K562 (cell line): ENCODE results near the gene ZNF691. TPM values are rescaled to one million over a fixed set of nuclear protein-coding genes. Genes with fewer than 3 reads are reported as not detected.

Experiments
- ELF4 ChIP-seq: fragments of 450-650 bp; formaldehyde crosslinking; IDR thresholded peaks from 2 replicates; pipeline ENCODE4 v1.4.0; 2022; ENCODE audit warnings: missing genetic modification characterization
- PURB ChIP-seq: sonication (generic); formaldehyde crosslinking; IDR thresholded peaks from 2 replicates; pipeline ENCODE4 v1.9.0; 2021; ENCODE audit warnings: low read depth, mild to moderate bottlenecking, missing genetic modification reagents
- SIX5 ChIP-seq, 2 experiments: IDR thresholded peaks; 2 replicates each; pipeline ENCODE4 v1.6.1; 2011; ENCODE audit warnings: low read length in 2 of 2, borderline replicate concordance in 1 of 2, low read depth in 1 of 2, mild to moderate bottlenecking in 1 of 2, moderate library complexity in 1 of 2; ENCODE audit not compliant: insufficient read depth in 1 of 2
- THRAP3 ChIP-seq: fragments of 450-650 bp; IDR thresholded peaks from 2 replicates; pipeline ENCODE4 v1.6.1; 2016; ENCODE audit warnings: mild to moderate bottlenecking, inconsistent platforms, borderline replicate concordance
- ZNF444 ChIP-seq: fragments of 250-450 bp; sonication (Bioruptor Pico); IDR thresholded peaks from 2 replicates; pipeline ENCODE4 v1.4.0; 2020; ENCODE audit warnings: mild to moderate bottlenecking, moderate library complexity
- ZNF75A ChIP-seq: fragments of 450-650 bp; formaldehyde crosslinking; IDR thresholded peaks from 2 replicates; pipeline ENCODE4 v1.4.0; 2020; ENCODE audit warnings: mild to moderate bottlenecking
- ZNF766 ChIP-seq: fragments of 200-800 bp; sonication (Bioruptor generic); conservative IDR thresholded peaks from 2 replicates; pipeline ENCODE4 v1.6.1; 2016; ENCODE audit warnings: missing genetic modification characterization, missing compliant biosample characterization
- polyA plus RNA-seq, 8 experiments: library from polyadenylated mRNA; depleted of rRNA in 4 of 8; stranded (reverse) in 5 of 8; unstranded in 3 of 8; fragments of >200 nt; fragmentation: Nextera tagmentation in 2 of 8; fragmentation: Illumina TruSeq in 1 of 8; extraction: Ambion mirVana in 2 of 8; extraction: Trizol in 1 of 8; gene quantifications; 2 replicates each; pipeline versions ENCODE4 v1.2.1 to v1.2.3, GENCODE V29; 2011 to 2014; ENCODE audit warnings: inconsistent platforms in 1 of 8, missing spikeins in 1 of 8
- total RNA-seq, 7 experiments: library from RNA; depleted of rRNA in 6 of 7; stranded (reverse); fragments of >200 nt in 6 of 7; fragmentation: Illumina TruSeq in 2 of 7; extraction: Trizol in 2 of 7; gene quantifications; 2 replicates each; pipeline versions ENCODE4 v1.2.1 to v1.2.3, GENCODE V29; 2011 to 2021; ENCODE audit warnings: low replicate concordance in 1 of 7
- TF ChIP-seq, protein P1 (sequence below), 2 experiments: IDR thresholded peaks; 2 replicates each; pipeline ENCODE4 v1.6.1; 2011; ENCODE audit warnings: borderline replicate concordance in 1 of 2, control low read depth in 1 of 2, low read depth in 1 of 2, low read length in 1 of 2, mild to moderate bottlenecking in 1 of 2, mixed read lengths in 1 of 2, moderate library complexity in 1 of 2; ENCODE audit not compliant: insufficient read depth in 1 of 2, insufficient read length in 1 of 2, poor library complexity in 1 of 2, severe bottlenecking in 1 of 2; ENCODE audit errors: extremely low read depth in 1 of 2
- TF ChIP-seq, protein P2 (sequence below): fragments of 250-450 bp; sonication (Bioruptor Pico); IDR thresholded peaks from 2 replicates; pipeline ENCODE4 v1.5.0; 2021; ENCODE audit warnings: mild to moderate bottlenecking, moderate library complexity
- TF ChIP-seq, protein P3 (sequence below): fragments of 250-450 bp; sonication (Bioruptor Pico); IDR thresholded peaks from 2 replicates; pipeline ENCODE4 v1.4.0; 2020; ENCODE audit warnings: mild to moderate bottlenecking, moderate library complexity, borderline replicate concordance
- TF ChIP-seq, protein P4 (sequence below), 2 experiments: fragments of 450-650 bp in 1 of 2; sonication (generic) in 1 of 2; formaldehyde crosslinking in 1 of 2; IDR thresholded peaks in 1 of 2; conservative IDR thresholded peaks in 1 of 2; 2 replicates each; pipeline versions ENCODE4 v1.6.1 to v1.8.1; 2016 to 2023; ENCODE audit warnings: mild to moderate bottlenecking in 2 of 2, moderate library complexity in 2 of 2, inconsistent platforms in 1 of 2, missing genetic modification reagents in 1 of 2
- TF ChIP-seq, protein P5 (sequence below): IDR thresholded peaks from 2 replicates; pipeline ENCODE4 v1.6.1; 2014; ENCODE audit warnings: antibody characterized with exemption
- TF ChIP-seq, protein P6 (sequence below): fragments of 450-650 bp; IDR thresholded peaks from 2 replicates; pipeline ENCODE4 v1.6.1; 2017; ENCODE audit warnings: mild to moderate bottlenecking, moderate library complexity

Gene ZNF691
- total and polyA plus RNA-seq, 9 of the 15 experiments (the other 6 are each of a cell fraction or from before 2014, with no cell fraction given), result 10.7 to 30.4 (median 14.8) TPM

DNA sequence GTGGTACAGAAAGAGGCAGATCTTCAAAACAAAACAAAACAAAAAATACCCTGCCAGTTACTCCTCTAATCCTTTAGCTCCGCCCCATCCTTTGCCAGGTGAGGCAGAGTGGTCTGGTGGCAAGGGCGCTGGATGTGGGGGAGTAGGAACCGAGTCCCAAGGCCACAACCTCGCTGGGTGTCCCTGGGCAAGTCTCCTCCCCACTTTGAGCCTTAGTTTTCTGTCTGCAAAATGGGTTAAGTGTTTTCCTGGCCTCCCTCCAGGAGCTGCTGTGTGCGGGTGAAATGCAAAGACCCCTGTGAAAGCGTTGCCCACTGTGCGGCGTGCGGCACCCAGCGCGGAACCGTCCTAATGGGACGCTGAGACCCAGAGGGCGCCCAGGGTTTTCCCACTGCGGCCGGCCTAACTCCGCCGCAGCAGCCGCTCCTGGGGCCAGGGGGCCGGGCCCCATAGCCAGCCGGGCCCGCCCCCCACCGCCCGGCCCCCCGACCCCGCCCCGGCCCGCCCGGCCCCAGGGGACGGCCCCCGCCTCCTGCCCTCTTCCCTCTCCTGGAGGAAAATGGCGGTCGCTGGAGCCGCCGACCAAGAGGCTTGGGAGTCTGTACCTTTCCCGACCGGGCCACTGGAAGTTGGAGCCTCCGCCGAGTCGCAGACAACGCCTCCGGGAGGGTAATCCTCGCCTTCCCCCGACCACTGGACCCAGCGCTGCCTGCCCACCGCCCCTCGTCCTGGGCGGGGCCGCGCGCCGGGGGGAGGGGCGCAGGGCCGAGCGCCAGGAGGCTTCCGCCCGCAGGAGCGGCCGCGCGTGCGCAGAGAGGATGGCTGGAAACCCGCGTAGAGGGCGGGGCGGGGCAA, 29.6 kb upstream of the ZNF691 start, which contains the start of the genes ERMAP and SVBP (continued):
- no peak for TF ChIP-seq THRAP3
- peak; percentile 97 for TF ChIP-seq ZNF75A (CRISPR knock-in tag)
- TF ChIP-seq, protein P1, sequence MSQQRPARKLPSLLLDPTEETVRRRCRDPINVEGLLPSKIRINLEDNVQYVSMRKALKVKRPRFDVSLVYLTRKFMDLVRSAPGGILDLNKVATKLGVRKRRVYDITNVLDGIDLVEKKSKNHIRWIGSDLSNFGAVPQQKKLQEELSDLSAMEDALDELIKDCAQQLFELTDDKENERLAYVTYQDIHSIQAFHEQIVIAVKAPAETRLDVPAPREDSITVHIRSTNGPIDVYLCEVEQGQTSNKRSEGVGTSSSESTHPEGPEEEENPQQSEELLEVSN (IDR thresholded peaks at IDR 0.05; ENCODE audit: borderline replicate concordance in 1 of 2, extremely low read depth in 1 of 2, insufficient read depth in 1 of 2, insufficient read length in 1 of 2, low read depth in 1 of 2, low read length in 1 of 2, poor library complexity in 1 of 2, severe bottlenecking in 1 of 2), result peak in 1 of 2 experiments; percentile 60
- TF ChIP-seq ZNF444 (CRISPR knock-in tag), result no peak
- TF ChIP-seq PURB, result no peak
- 0 out of 2 replicates have a peak, but pooled peaks have one; percentile 61 for TF ChIP-seq ELF4
- no peak for TF ChIP-seq SIX5 (IDR thresholded peaks at IDR 0.05; ENCODE audit: borderline replicate concordance in 1 of 2, insufficient read depth in 1 of 2, low read depth in 1 of 2, low read length in 2 of 2)
- TF ChIP-seq, protein P2, sequence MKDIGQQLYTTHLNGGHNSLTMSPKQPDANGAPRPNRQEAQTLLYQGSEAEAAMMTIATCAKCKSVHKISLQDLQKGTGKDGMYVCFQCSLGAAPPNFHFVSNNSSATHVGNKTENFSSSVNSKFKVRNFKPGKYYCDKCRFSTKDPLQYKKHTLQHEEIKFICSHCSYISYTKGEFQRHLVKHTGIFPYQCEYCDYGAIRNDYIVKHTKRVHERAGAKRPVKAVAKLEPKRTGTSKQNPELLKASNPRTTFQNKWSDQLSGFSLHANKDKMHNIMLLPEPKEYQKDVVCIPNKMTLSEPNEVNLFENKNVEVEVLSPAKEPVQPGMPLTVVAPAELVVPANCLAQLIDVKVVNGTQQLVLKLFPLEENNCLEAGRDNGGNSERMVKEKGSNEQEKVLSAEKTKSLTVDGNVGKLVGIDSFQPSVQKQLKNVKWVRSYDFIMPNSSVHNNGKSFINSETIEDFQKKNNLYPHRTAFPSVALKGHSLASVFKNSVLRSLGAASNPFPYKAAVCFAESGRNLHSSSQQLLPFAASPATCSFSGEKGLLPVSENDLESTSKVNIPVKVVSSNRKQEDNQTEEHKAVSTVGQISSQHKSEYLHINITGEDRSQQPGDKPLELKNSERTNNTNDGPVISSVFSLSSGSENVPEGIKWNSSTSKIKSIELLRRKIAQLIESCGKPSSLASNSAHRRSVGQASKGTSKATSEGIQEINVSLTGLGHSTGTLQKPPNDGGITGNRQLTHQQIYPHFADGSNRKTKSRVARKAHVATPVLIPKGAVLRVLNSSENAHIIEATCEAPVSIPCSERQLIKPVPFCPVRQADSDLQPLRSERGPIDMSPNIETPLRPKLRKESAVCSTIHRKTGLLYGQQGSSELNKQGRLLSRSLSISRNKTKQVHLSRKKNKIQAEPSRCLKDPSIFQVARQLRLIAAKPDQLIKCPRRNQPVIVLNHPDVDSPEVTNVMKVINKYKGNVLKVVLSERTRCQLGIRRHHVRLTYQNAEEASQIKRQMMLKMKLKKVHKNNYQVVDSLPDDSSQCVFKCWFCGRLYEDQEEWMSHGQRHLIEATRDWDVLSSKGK (CRISPR knock-in tag), result no peak
- TF ChIP-seq, protein P3, sequence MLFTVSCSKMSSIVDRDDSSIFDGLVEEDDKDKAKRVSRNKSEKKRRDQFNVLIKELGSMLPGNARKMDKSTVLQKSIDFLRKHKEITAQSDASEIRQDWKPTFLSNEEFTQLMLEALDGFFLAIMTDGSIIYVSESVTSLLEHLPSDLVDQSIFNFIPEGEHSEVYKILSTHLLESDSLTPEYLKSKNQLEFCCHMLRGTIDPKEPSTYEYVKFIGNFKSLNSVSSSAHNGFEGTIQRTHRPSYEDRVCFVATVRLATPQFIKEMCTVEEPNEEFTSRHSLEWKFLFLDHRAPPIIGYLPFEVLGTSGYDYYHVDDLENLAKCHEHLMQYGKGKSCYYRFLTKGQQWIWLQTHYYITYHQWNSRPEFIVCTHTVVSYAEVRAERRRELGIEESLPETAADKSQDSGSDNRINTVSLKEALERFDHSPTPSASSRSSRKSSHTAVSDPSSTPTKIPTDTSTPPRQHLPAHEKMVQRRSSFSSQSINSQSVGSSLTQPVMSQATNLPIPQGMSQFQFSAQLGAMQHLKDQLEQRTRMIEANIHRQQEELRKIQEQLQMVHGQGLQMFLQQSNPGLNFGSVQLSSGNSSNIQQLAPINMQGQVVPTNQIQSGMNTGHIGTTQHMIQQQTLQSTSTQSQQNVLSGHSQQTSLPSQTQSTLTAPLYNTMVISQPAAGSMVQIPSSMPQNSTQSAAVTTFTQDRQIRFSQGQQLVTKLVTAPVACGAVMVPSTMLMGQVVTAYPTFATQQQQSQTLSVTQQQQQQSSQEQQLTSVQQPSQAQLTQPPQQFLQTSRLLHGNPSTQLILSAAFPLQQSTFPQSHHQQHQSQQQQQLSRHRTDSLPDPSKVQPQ (CRISPR knock-in tag), result no peak
- TF ChIP-seq ZNF766 (CRISPR knock-in tag), result no peak
- TF ChIP-seq, protein P4, sequence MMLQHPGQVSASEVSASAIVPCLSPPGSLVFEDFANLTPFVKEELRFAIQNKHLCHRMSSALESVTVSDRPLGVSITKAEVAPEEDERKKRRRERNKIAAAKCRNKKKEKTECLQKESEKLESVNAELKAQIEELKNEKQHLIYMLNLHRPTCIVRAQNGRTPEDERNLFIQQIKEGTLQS (IDR thresholded peaks at IDR 0.05), result no peak
- TF ChIP-seq, protein P4 (CRISPR knock-in tag; conservative IDR thresholded peaks at IDR 0.05), result no peak
- TF ChIP-seq, protein P5, sequence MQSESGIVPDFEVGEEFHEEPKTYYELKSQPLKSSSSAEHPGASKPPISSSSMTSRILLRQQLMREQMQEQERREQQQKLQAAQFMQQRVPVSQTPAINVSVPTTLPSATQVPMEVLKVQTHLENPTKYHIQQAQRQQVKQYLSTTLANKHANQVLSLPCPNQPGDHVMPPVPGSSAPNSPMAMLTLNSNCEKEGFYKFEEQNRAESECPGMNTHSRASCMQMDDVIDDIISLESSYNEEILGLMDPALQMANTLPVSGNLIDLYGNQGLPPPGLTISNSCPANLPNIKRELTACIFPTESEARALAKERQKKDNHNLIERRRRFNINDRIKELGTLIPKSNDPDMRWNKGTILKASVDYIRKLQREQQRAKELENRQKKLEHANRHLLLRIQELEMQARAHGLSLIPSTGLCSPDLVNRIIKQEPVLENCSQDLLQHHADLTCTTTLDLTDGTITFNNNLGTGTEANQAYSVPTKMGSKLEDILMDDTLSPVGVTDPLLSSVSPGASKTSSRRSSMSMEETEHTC, result no peak
- TF ChIP-seq, protein P6, sequence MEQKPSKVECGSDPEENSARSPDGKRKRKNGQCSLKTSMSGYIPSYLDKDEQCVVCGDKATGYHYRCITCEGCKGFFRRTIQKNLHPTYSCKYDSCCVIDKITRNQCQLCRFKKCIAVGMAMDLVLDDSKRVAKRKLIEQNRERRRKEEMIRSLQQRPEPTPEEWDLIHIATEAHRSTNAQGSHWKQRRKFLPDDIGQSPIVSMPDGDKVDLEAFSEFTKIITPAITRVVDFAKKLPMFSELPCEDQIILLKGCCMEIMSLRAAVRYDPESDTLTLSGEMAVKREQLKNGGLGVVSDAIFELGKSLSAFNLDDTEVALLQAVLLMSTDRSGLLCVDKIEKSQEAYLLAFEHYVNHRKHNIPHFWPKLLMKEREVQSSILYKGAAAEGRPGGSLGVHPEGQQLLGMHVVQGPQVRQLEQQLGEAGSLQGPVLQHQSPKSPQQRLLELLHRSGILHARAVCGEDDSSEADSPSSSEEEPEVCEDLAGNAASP, result no peak
